Measurements from ENCODE around the gene AXIN2. TPM values are rescaled to one million over a fixed set of nuclear protein-coding genes. Genes with fewer than 3 reads are reported as not detected.

The AXIN2 gene
- total RNA-seq, 1 donor from 2014 or later, result 115 TPM

GRCh38 chr17:65554553-65555223, 6.8 kb downstream of the AXIN2 start:
- no peak overlapping the region for H3K4me3 Mint-ChIP-seq
- H3K27me3 Mint-ChIP-seq, result no peaks in the 10 kb centered on the region
- no peak for DNase-seq (ENCODE audit: extremely low spot score, unreplicated experiment)
- H3K36me3 Mint-ChIP-seq, result peaks cover 36% of the 10 kb centered on the region
- peaks cover 33% of the 10 kb centered on the region for H3K4me1 Mint-ChIP-seq (ENCODE audit: unreplicated experiment)
- no peak overlapping the region for H3K27ac Mint-ChIP-seq
- TF ChIP-seq, protein P1, sequence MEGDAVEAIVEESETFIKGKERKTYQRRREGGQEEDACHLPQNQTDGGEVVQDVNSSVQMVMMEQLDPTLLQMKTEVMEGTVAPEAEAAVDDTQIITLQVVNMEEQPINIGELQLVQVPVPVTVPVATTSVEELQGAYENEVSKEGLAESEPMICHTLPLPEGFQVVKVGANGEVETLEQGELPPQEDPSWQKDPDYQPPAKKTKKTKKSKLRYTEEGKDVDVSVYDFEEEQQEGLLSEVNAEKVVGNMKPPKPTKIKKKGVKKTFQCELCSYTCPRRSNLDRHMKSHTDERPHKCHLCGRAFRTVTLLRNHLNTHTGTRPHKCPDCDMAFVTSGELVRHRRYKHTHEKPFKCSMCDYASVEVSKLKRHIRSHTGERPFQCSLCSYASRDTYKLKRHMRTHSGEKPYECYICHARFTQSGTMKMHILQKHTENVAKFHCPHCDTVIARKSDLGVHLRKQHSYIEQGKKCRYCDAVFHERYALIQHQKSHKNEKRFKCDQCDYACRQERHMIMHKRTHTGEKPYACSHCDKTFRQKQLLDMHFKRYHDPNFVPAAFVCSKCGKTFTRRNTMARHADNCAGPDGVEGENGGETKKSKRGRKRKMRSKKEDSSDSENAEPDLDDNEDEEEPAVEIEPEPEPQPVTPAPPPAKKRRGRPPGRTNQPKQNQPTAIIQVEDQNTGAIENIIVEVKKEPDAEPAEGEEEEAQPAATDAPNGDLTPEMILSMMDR (conservative IDR thresholded peaks at IDR 0.05), result peak; percentile 32
- H3K9me3 Mint-ChIP-seq, result no peaks in the 10 kb centered on the region

DNA sequence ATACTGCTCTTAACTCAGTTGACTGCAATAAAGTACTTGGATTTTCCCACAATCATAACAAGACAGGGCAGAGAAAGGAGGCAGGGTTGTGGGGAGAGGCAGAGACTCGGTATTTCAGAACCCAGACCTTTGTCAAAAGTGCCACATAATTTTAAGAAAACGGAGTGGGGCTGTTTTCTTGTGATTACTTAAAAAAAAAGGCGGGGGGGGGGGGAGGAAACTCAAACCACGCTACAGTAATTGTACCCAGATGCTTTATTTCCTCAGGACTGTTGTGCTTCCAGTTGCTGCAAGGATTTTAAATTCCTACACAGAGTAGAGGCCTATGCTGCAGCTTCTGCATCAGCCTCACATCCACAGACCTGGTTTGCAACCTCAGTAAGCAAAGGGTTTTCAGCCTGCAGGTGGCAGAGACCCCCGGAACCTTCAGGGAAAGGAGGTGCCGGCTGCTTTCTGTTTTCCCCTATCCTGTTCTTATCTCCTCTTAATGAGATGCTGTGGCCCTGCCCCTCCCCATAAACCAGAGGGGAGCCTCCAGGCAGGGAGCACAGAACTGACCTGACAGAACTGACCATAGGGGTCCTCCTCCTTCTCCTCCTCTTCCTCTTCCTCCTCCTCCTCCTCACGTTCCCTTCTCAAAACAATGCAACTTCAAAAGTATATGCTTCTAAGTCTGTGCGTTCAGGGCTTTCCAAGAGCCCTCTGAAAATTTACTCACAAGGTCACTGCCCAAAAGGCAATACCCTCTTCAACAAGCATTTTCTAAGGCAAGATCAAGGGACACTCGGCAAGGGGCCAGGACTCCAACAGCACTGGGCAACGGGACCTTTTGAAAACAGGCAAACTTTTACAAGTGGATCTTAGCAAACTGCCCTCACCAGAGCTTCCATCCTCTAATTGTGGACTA, 7.5 kb downstream of the AXIN2 start:
- peaks cover 41% of the 10 kb centered on the region for H3K4me1 Mint-ChIP-seq (ENCODE audit: unreplicated experiment)
- H3K4me3 Mint-ChIP-seq, result no peak overlapping the region
- H3K9me3 Mint-ChIP-seq, result no peaks in the 10 kb centered on the region
- H3K27me3 Mint-ChIP-seq, result no peaks in the 10 kb centered on the region
- peak overlapping the region; percentile 2 for H3K27ac Mint-ChIP-seq
- H3K36me3 Mint-ChIP-seq, result peaks cover 40% of the 10 kb centered on the region
- no peak for DNase-seq (ENCODE audit: extremely low spot score, unreplicated experiment)
- TF ChIP-seq, protein P1 (conservative IDR thresholded peaks at IDR 0.05), result no peak

GRCh38 chr17:65553009-65553645, 8.3 kb downstream of the AXIN2 start:
- peaks cover 48% of the 10 kb centered on the region for H3K36me3 Mint-ChIP-seq
- peak overlapping the region; percentile 2 for H3K27ac Mint-ChIP-seq
- no peak overlapping the region for H3K4me3 Mint-ChIP-seq

DNA sequence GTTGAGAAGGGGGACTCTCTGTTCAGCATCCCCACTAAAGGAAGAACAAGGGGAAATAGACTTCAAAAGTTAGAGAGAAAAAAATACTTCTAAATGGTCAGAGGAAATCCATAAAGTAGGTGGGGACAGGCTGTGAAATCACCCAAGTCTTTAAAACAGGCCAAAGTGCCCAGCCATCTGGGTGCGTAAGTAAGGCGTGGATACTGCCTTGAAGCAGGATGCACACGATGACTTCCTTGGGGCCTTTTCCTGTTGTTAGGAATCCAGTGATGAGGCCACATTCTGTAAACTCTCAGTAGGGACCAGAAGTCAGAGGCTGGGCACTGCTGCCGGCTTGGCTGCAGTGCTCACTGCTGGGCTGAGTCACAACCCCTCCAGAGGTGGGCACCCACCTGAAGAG, 9.2 kb downstream of the AXIN2 start:
- H3K9me3 Mint-ChIP-seq, result no peaks in the 10 kb centered on the region
- H3K36me3 Mint-ChIP-seq, result peaks cover 54% of the 10 kb centered on the region
- no peaks in the 10 kb centered on the region for H3K27me3 Mint-ChIP-seq
- peaks cover 55% of the 10 kb centered on the region for H3K4me1 Mint-ChIP-seq (ENCODE audit: unreplicated experiment)
- no peak for DNase-seq (ENCODE audit: extremely low spot score, unreplicated experiment)
- H3K4me3 Mint-ChIP-seq, result peak overlapping the region; percentile 73
- peak overlapping the region; percentile 70 for H3K27ac Mint-ChIP-seq
- TF ChIP-seq, protein P1 (conservative IDR thresholded peaks at IDR 0.05), result no peak

More at GRCh38 chr17:65553009-65553645, 8.3 kb downstream of the AXIN2 start:
- Mint-ChIP-seq H3K9me3 (no peaks in the 10 kb centered on the region), H3K27me3 (no peaks in the 10 kb centered on the region), H3K4me1 (ENCODE audit: unreplicated experiment) (peaks cover 49% of the 10 kb centered on the region)
- TF ChIP-seq, protein P1 (conservative IDR thresholded peaks at IDR 0.05), result no peak
- no peak for DNase-seq (ENCODE audit: extremely low spot score, unreplicated experiment)

DNA sequence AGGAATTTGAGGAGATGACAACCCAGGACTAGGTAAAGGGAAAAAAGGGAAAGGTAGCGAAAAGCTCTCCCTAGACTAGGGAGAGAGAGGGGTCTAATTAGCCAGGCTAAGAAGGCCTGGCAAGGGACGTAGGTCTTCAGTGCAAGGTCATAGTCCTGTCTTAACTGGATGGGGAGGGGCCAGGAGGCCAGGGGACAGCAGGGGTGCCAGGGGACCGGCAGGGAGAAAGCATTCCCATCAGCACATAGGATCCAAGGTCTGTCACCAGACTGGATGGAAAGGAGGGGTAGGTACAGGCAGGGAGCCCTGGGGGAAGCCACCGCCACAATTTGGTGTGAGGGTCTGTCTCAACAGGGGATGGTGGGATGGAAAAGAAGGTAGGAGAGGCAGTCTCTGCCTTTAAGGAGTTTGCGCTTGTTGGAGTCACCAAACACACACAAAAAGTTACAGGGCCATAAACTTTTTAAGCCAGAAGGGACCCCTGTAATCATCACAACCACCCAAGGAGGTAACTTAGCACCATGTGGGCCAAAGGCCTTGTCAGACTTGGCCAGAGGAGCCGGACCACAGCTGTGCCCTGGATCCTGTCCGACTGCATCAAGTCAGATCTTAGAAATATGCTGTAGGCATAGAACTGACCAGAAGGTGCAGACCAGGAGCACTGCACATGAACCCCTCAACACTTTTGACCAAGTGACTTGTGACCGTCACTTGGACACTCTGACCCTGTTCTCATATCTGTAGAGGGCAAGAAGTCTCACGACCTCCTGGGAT, 10.0 kb downstream of the AXIN2 start:
- Mint-ChIP-seq H3K27ac (peak overlapping the region; percentile 88), H3K4me1 (ENCODE audit: unreplicated experiment) (peaks cover 61% of the 10 kb centered on the region), H3K27me3 (no peaks in the 10 kb centered on the region), H3K9me3 (no peaks in the 10 kb centered on the region), H3K36me3 (peaks cover 54% of the 10 kb centered on the region), H3K4me3 (peak overlapping the region; percentile 76)
- DNase-seq (ENCODE audit: extremely low spot score, unreplicated experiment), result no peak
- TF ChIP-seq, protein P1 (conservative IDR thresholded peaks at IDR 0.05), result no peak

Data from type B pancreatic cell (in vitro differentiated cells).